ENCODE data around the gene SLC12A7.
"Not testable (repeated sequence)": the region's sequence is repeated elsewhere in the genome, so short reads cannot be mapped to it uniquely, and the experiment has no call there.

- not testable (repeated sequence) for TF ChIP-seq CTCF, POLR2A (IDR thresholded peaks at IDR 0.05)
Observed at GRCh38 chr5:1000831-1001230, 111.0 kb downstream of the SLC12A7 start.
